ENCODE results near the gene FAM229B. TPM values are rescaled to one million over a fixed set of nuclear protein-coding genes. Genes with fewer than 3 reads are reported as not detected.

The FAM229B gene
- total RNA-seq, 1 experiment from 2014 or later = 1.9 TPM

DNA sequence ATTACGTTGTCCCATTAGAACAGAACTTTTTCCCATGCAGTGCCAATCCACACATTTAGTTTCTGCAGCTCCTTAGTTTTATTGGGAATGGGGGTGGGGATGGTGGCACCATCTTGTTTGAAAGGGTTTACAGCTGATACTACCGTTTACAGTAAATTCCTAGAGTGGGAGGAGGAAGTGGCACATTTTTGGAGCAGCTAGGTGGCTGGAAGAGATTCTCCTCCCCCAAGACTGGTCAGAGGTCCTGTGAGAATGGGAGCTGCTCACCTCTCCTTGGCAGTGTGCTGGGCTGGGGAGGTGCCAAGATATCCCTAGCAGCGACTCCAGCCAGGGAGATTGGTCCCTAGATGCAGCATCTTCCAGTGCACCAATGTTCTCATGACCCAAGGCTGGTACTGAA lies 45.9 kb upstream of the FAM229B start:
- H3K4me3 Mint-ChIP-seq (ENCODE audit: unreplicated experiment) = no peak overlapping the region
- H3K9me3 Mint-ChIP-seq (ENCODE audit: unreplicated experiment) = no peaks in the 10 kb centered on the region
- TF ChIP-seq, protein P1, sequence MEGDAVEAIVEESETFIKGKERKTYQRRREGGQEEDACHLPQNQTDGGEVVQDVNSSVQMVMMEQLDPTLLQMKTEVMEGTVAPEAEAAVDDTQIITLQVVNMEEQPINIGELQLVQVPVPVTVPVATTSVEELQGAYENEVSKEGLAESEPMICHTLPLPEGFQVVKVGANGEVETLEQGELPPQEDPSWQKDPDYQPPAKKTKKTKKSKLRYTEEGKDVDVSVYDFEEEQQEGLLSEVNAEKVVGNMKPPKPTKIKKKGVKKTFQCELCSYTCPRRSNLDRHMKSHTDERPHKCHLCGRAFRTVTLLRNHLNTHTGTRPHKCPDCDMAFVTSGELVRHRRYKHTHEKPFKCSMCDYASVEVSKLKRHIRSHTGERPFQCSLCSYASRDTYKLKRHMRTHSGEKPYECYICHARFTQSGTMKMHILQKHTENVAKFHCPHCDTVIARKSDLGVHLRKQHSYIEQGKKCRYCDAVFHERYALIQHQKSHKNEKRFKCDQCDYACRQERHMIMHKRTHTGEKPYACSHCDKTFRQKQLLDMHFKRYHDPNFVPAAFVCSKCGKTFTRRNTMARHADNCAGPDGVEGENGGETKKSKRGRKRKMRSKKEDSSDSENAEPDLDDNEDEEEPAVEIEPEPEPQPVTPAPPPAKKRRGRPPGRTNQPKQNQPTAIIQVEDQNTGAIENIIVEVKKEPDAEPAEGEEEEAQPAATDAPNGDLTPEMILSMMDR (IDR thresholded peaks at IDR 0.05; ENCODE audit: insufficient read depth in 1 of 2, low read depth in 1 of 2, low read length in 1 of 2, severe bottlenecking in 1 of 2, unreplicated experiment in 1 of 2) = no peak
- Histone ChIP-seq H3K9me3 (no peaks in the 10 kb centered on the region), H3K4me1 (peaks cover 3% of the 10 kb centered on the region; the same call in 1 of the 2 replicates), H3K27me3 (replicated peaks; ENCODE audit: control insufficient read depth, insufficient read depth, low read length) (no peaks in the 10 kb centered on the region), H3K36me3 (ENCODE audit: control insufficient read depth, insufficient read depth, low read length) (no peaks in the 10 kb centered on the region), H3K4me3 (ENCODE audit: low read depth, low read length) (no peak overlapping the region)
- intact Hi-C loops (cut with micrococcal nuclease; ENCODE audit: unreplicated experiment) = no loop called here
- H3K4me1 Mint-ChIP-seq (ENCODE audit: low read depth, unreplicated experiment) = no peaks in the 10 kb centered on the region
- H3K36me3 Mint-ChIP-seq (ENCODE audit: insufficient read depth, unreplicated experiment) = no peaks in the 10 kb centered on the region
- BruUV-seq (replicated peaks) = no TSS peak
- ChIA-PET POLR2A (no interaction called here), CTCF (interaction anchor here (0.6 kb wide), 1 partner anchor 332 kb away, joined by 3 read pairs; no protein-coding TSS in a partner anchor)
- no peak overlapping the region for H3K27ac Mint-ChIP-seq (ENCODE audit: unreplicated experiment)
- DNase-seq = no peak
- H3K27me3 Mint-ChIP-seq (ENCODE audit: insufficient read depth, unreplicated experiment) = peaks cover 3% of the 10 kb centered on the region

DNA sequence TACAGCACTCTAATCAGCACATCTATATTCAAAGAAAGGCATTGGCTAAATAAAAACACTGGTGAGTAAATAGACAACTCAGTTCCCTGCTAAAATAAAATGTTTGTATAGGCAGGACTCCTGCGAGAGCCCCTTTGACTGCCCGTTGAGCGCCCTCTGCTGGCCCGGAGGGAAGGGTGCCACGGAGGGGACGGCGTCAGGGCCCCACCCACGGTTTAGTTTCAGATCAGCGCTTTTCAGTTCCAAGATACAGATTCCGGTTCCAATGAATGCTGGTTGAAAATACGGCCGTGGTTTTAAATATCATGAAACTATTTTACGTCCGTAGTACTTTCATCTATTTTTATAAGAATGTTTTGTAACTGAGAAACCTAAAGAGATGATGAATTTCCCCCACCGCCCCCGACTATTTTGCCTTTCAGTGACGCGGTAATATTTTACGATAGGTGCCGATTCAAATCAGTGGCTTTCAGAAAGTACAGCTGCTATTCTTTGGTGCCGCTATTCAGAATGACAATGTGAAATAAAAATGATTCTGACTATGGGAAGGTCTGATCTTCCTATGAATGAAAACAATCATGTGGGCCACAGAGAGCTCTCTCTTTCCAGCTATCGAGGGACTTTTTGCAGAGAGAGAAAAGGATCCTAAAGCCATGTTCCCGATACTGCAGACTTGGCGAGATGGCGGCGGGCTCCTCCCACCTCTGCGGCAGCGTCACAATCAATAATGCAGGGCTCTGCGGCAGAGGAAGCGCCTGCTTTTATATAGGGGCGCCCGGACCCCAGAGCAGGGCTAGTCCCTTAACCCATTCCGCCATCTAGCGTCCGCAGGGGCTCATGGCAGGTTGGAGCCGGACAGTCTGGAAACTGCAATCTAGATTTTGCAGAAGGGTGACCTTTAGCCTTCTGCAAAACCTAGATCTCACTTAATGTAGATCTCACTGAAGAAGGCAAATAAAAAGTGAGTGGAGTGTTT lies 44.1 kb upstream of the FAM229B start:
- TF ChIP-seq, protein P1 (IDR thresholded peaks at IDR 0.05; ENCODE audit: insufficient read depth in 1 of 2, low read depth in 1 of 2, low read length in 1 of 2, severe bottlenecking in 1 of 2, unreplicated experiment in 1 of 2) = peak; percentile 89 to 96
- intact Hi-C loops (cut with micrococcal nuclease; ENCODE audit: unreplicated experiment) = loop anchor here (1.0 kb wide), 5 partner anchors 33 to 784 kb away; partner anchors contain the start of gene FYN
- BruUV-seq (replicated peaks) = no TSS peak
- DNase-seq = peak; percentile 89
- POLR2A ChIA-PET = no interaction called here
- Histone ChIP-seq H3K9me3 (no peaks in the 10 kb centered on the region), H3K36me3 (ENCODE audit: control insufficient read depth, insufficient read depth, low read length) (no peaks in the 10 kb centered on the region), H3K4me1 (peaks cover 3% of the 10 kb centered on the region; the same call in 1 of the 2 replicates), H3K27me3 (replicated peaks; ENCODE audit: control insufficient read depth, insufficient read depth, low read length) (no peaks in the 10 kb centered on the region), H3K4me3 (ENCODE audit: low read depth, low read length) (peak overlapping the region; percentile 59)
- no peaks in the 10 kb centered on the region for H3K4me1 Mint-ChIP-seq (ENCODE audit: low read depth, unreplicated experiment)
- peak overlapping the region; percentile 83 for H3K4me3 Mint-ChIP-seq (ENCODE audit: unreplicated experiment)
- CTCF ChIA-PET = interaction anchor here (0.6 to 1.3 kb wide), 13 partner anchors 9 to 985 kb away, joined by 3 to 30 read pairs (median 5); partner anchors contain the start of genes FAM229B and TUBE1
- H3K9me3 Mint-ChIP-seq (ENCODE audit: unreplicated experiment) = no peaks in the 10 kb centered on the region
- peak overlapping the region; percentile 73 for H3K27ac Mint-ChIP-seq (ENCODE audit: unreplicated experiment)
- H3K27me3 Mint-ChIP-seq (ENCODE audit: insufficient read depth, unreplicated experiment) = peaks cover 3% of the 10 kb centered on the region
- H3K36me3 Mint-ChIP-seq (ENCODE audit: insufficient read depth, unreplicated experiment) = no peaks in the 10 kb centered on the region

DNA sequence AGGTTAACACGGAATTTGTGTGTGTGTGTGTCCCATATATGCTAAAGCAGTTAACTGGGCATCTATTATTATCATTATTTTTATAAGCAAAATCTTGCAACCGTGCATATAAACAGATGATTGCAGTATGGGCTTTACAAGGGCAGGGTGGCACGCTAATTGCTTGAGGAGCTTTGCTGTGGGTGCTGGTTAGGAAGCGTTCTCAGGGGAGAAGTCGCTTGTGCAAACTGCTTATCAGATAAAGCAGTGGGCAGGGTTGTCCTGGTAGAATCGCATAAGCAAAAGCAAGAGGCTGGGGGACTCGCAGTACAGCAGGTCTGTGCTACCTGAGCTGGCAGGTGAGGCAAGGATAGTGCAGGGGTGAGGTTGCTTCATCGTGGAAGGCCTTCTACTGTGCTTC lies 43.2 kb upstream of the FAM229B start:
- Mint-ChIP-seq H3K36me3 (ENCODE audit: insufficient read depth, unreplicated experiment) (no peaks in the 10 kb centered on the region), H3K27me3 (ENCODE audit: insufficient read depth, unreplicated experiment) (peaks cover 3% of the 10 kb centered on the region), H3K27ac (ENCODE audit: unreplicated experiment) (no peak overlapping the region), H3K9me3 (ENCODE audit: unreplicated experiment) (no peaks in the 10 kb centered on the region), H3K4me3 (ENCODE audit: unreplicated experiment) (no peak overlapping the region), H3K4me1 (ENCODE audit: low read depth, unreplicated experiment) (no peaks in the 10 kb centered on the region)
- H3K4me1 ChIP-seq = peaks cover 3% of the 10 kb centered on the region; the same call in 1 of the 2 replicates
- no peaks in the 10 kb centered on the region for H3K9me3 ChIP-seq
- TF ChIP-seq, protein P1 (IDR thresholded peaks at IDR 0.05; ENCODE audit: insufficient read depth in 1 of 2, low read depth in 1 of 2, low read length in 1 of 2, severe bottlenecking in 1 of 2, unreplicated experiment in 1 of 2) = no peak
- no peak for DNase-seq
- POLR2A ChIA-PET = no interaction called here
- H3K27me3 ChIP-seq (replicated peaks; ENCODE audit: control insufficient read depth, insufficient read depth, low read length) = no peaks in the 10 kb centered on the region
- BruUV-seq (replicated peaks) = no TSS peak
- intact Hi-C loops (cut with micrococcal nuclease; ENCODE audit: unreplicated experiment) = no loop called here
- no peaks in the 10 kb centered on the region for H3K36me3 ChIP-seq (ENCODE audit: control insufficient read depth, insufficient read depth, low read length)
- CTCF ChIA-PET = interaction anchor here (1.3 kb wide), 1 partner anchor 334 kb away, joined by 30 read pairs; no protein-coding TSS in a partner anchor
- no peak overlapping the region for H3K4me3 ChIP-seq (ENCODE audit: low read depth, low read length)
